Gastroesophageal sphincter (tissue), 4 donors: ENCODE measurements around the gene POP5. TPM values are rescaled to one million over a fixed set of nuclear protein-coding genes. Genes with fewer than 3 reads are reported as not detected.

Experiments used
- ATAC-seq: fragments of 150-250 bp; one replicate; pipeline ENCODE4 v1.9.1; 2016; ENCODE audit warnings: mild to moderate bottlenecking, moderate library complexity
- H3K27ac ChIP-seq, 4 donors: fragments of 200-600 bp; sonication (generic) in 3 of 4; 1 replicate in 3 of 4; 2 replicates in 1 of 4; pipeline ENCODE4 v1.5.1; 2016 to 2019
- H3K27me3 ChIP-seq: fragments of 200-600 bp; sonication (generic); one replicate; pipeline ENCODE4 v1.5.1; 2019
- H3K36me3 ChIP-seq, 2 donors: fragments of 200-600 bp; sonication (generic); one replicate each; pipeline ENCODE4 v1.5.1; 2019; ENCODE audit warnings: control low read depth in 1 of 2
- H3K4me1 ChIP-seq, 3 donors: fragments of 200-600 bp; sonication (generic); 1 replicate in 2 of 3; 2 replicates in 1 of 3; pipeline ENCODE4 v1.5.1; 2016 to 2019; ENCODE audit warnings: control low read depth in 2 of 3
- H3K4me3 ChIP-seq, 2 donors: fragments of 200-600 bp; sonication (generic); one replicate each; pipeline ENCODE4 v1.5.1; 2019; ENCODE audit warnings: mild to moderate bottlenecking in 1 of 2, moderate library complexity in 1 of 2
- H3K9me3 ChIP-seq, 3 donors: fragments of 200-600 bp; sonication (generic); one replicate each; pipeline ENCODE4 v1.5.1; 2017 to 2019; ENCODE audit warnings: control low read depth in 2 of 3
- CTCF ChIP-seq, 4 experiments: fragments of 200-600 bp in 2 of 4; fragments of 450-650 bp in 2 of 4; sonication (generic) in 1 of 4; IDR thresholded peaks; one replicate each; pipeline ENCODE4 v1.5.1; 2017 to 2019; ENCODE audit warnings: antibody characterized with exemption in 4 of 4, mild to moderate bottlenecking in 2 of 4, moderate library complexity in 2 of 4
- EP300 ChIP-seq: sonication (generic); formaldehyde crosslinking; IDR thresholded peaks from one replicate; pipeline ENCODE4 v1.6.1; 2017; ENCODE audit warnings: antibody characterized with exemption, mild to moderate bottlenecking
- POLR2A ChIP-seq, 2 donors: fragments of 450-650 bp; IDR thresholded peaks; one replicate each; pipeline ENCODE4 v1.6.1; 2017; ENCODE audit warnings: antibody characterized with exemption in 2 of 2, mild to moderate bottlenecking in 2 of 2, moderate library complexity in 1 of 2
- POLR2AphosphoS5 ChIP-seq: sonication (generic); formaldehyde crosslinking; IDR thresholded peaks from one replicate; pipeline ENCODE4 v1.6.1; 2017; ENCODE audit warnings: antibody characterized with exemption
- WGBS, 2 donors: methylation state at CpG; one replicate each; pipeline ENCODE4 v1.1.5; 2018; ENCODE audit warnings: low coverage in 1 of 2; 5-methylcytosine and 5-hydroxymethylcytosine counted together
- total RNA-seq, 4 donors: library from RNA; depleted of rRNA; stranded (reverse); fragments of >200 nt; gene quantifications; one replicate each; pipeline ENCODE4 v1.1.0, GENCODE V29; 2016

Gene POP5
- total RNA-seq, 4 donors from 2014 or later: 18.2 to 42.0 (median 27.6) TPM

GRCh38 chr12:120599672-120600552, 18.7 kb upstream of the POP5 start:
- no peak for TF ChIP-seq CTCF (IDR thresholded peaks at IDR 0.05)
- no peak for TF ChIP-seq POLR2A (IDR thresholded peaks at IDR 0.05)
- no peak for TF ChIP-seq POLR2AphosphoS5
- no peak for TF ChIP-seq EP300
- H3K27ac ChIP-seq: no peak overlapping the region
- H3K9me3 ChIP-seq: no peaks in the 10 kb centered on the region
- ATAC-seq: no peak
- WGBS, 2 donors: 57 to 67% methylated on average over 14 to 21 of the region's 23 CpGs
- H3K27me3 ChIP-seq: peaks cover 27% of the 10 kb centered on the region
- no peaks in the 10 kb centered on the region for H3K4me1 ChIP-seq
- no peak overlapping the region for H3K4me3 ChIP-seq
- no peaks in the 10 kb centered on the region for H3K36me3 ChIP-seq

- H3K27ac ChIP-seq: no peak overlapping the region
- H3K36me3 ChIP-seq: no peaks in the 10 kb centered on the region
- ATAC-seq: no peak
- no peak overlapping the region for H3K4me3 ChIP-seq
- no peaks in the 10 kb centered on the region for H3K9me3 ChIP-seq
- peaks cover 27% of the 10 kb centered on the region for H3K27me3 ChIP-seq
- WGBS, 2 donors: 38 to 47% methylated on average over 4 to 9 of the region's 13 CpGs
- H3K4me1 ChIP-seq: no peaks in the 10 kb centered on the region
- TF ChIP-seq EP300: no peak
- no peak for TF ChIP-seq POLR2A (IDR thresholded peaks at IDR 0.05)
- TF ChIP-seq CTCF (IDR thresholded peaks at IDR 0.05): no peak
- no peak for TF ChIP-seq POLR2AphosphoS5
These were observed 17.7 kb upstream of the POP5 start for GRCh38 chr12:120598674-120599463.

- TF ChIP-seq EP300: no peak
- TF ChIP-seq CTCF (IDR thresholded peaks at IDR 0.05): no peak
- TF ChIP-seq POLR2AphosphoS5: no peak
- no peak for TF ChIP-seq POLR2A (IDR thresholded peaks at IDR 0.05)
- WGBS, 2 donors: 47 to 70% methylated on average over 3 of the region's 3 CpGs
- no peaks in the 10 kb centered on the region for H3K36me3 ChIP-seq
These were observed 16.7 kb upstream of the POP5 start for GRCh38 chr12:120597861-120598260.

GRCh38 chr12:120596901-120597300, 15.7 kb upstream of the POP5 start:
- Histone ChIP-seq H3K4me1 (no peaks in the 10 kb centered on the region), H3K36me3 (no peaks in the 10 kb centered on the region), H3K4me3 (no peak overlapping the region), H3K9me3 (no peaks in the 10 kb centered on the region), H3K27me3 (peaks cover 19% of the 10 kb centered on the region), H3K27ac (no peak overlapping the region)
- TF ChIP-seq EP300 (no peak), POLR2A (IDR thresholded peaks at IDR 0.05) (no peak), POLR2AphosphoS5 (no peak), CTCF (IDR thresholded peaks at IDR 0.05) (no peak)
- WGBS, 2 donors: 78 to 80% methylated on average over 2 to 3 of the region's 3 CpGs
- ATAC-seq: no peak

More at GRCh38 chr12:120597861-120598260, 16.7 kb upstream of the POP5 start:
- Histone ChIP-seq H3K4me1 (no peaks in the 10 kb centered on the region), H3K27me3 (peaks cover 27% of the 10 kb centered on the region), H3K9me3 (no peaks in the 10 kb centered on the region), H3K27ac (no peak overlapping the region), H3K4me3 (no peak overlapping the region)
- ATAC-seq: no peak
